ENCODE measurements around the gene RHD.

- TF ChIP-seq EZH2 (IDR thresholded peaks at IDR 0.05; ENCODE audit: borderline replicate concordance, low read length) (no peak), CTCF (IDR thresholded peaks at IDR 0.05; ENCODE audit: low read length) (no peak)
Measured at GRCh38 chr1:25355841-25356395, 83.6 kb downstream of the RHD start.
